Body of pancreas (tissue), 4 donors: Measurements from ENCODE around the gene VPS37B.

Experiments
- POLR2A ChIP-seq, 3 donors: fragments of 450-650 bp; IDR thresholded peaks; one replicate each; pipeline ENCODE4 v1.6.1; 2016; ENCODE audit warnings: antibody characterized with exemption in 3 of 3, mild to moderate bottlenecking in 2 of 3
- TF ChIP-seq, protein P1 (sequence below), 7 experiments: fragments of 450-650 bp in 4 of 7; fragments of 200-600 bp in 3 of 7; sonication (generic) in 3 of 7; IDR thresholded peaks; one replicate each; pipeline ENCODE4 v1.5.1; 2016 to 2019; ENCODE audit warnings: antibody characterized with exemption in 7 of 7

DNA sequence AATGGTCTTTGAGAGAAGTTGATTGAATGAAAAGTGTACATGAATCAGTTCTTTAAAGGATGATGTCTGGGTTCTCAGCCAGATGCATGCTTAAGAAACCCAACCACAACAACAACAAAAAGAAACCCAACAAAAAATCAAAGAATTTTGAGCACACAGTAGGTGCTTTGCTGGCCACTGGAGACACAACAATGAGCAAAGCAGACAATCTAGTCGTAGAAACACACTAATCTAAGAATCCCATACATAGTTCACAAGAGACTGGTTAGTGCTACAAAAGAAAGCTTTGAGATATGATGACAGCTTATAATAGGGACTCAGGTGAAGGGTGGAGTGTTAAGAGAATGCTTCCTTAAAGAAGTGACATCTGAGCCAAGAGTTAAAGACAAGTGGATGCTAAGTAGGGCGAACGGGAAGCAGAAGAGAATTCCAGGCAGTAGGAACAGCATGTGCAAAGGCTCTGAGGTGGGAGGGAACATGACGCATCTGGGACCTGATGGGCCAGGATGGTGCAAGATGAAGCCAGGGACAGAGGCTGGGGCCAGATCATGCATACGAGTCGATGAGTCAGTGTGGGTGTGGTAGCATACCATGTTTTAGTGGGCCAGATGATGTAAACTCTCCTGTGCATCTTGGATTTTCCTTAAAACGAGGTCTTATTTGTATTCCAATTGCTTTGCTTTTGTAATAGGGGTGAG is 65.3 kb downstream of the VPS37B start:
- TF ChIP-seq, protein P1, sequence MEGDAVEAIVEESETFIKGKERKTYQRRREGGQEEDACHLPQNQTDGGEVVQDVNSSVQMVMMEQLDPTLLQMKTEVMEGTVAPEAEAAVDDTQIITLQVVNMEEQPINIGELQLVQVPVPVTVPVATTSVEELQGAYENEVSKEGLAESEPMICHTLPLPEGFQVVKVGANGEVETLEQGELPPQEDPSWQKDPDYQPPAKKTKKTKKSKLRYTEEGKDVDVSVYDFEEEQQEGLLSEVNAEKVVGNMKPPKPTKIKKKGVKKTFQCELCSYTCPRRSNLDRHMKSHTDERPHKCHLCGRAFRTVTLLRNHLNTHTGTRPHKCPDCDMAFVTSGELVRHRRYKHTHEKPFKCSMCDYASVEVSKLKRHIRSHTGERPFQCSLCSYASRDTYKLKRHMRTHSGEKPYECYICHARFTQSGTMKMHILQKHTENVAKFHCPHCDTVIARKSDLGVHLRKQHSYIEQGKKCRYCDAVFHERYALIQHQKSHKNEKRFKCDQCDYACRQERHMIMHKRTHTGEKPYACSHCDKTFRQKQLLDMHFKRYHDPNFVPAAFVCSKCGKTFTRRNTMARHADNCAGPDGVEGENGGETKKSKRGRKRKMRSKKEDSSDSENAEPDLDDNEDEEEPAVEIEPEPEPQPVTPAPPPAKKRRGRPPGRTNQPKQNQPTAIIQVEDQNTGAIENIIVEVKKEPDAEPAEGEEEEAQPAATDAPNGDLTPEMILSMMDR (IDR thresholded peaks at IDR 0.05), result no peak
- no peak for TF ChIP-seq POLR2A (IDR thresholded peaks at IDR 0.05)
